Omental fat pad (tissue), 4 donors: ENCODE data around the gene MAP3K9. TPM values are rescaled to one million over a fixed set of nuclear protein-coding genes. Genes with fewer than 3 reads are reported as not detected.

Experiments
- ATAC-seq: fragments of 150-250 bp; one replicate; pipeline ENCODE4 v1.9.1; 2016; ENCODE audit warnings: mild to moderate bottlenecking, moderate library complexity; ENCODE audit not compliant: low FRiP score
- DNase-seq: peaks from one replicate; pipeline ENCODE4 v3.0.0-alpha.2; 2019; ENCODE audit warnings: low spot score
- total RNA-seq, 4 donors: library from RNA; depleted of rRNA; stranded (reverse); fragments of >200 nt; gene quantifications; one replicate each; pipeline ENCODE4 v1.1.0, GENCODE V29; 2016
- TF ChIP-seq, protein P1 (sequence below), 3 donors: fragments of 450-650 bp; IDR thresholded peaks; one replicate each; pipeline ENCODE4 v1.5.1; 2016 to 2017; ENCODE audit warnings: antibody characterized with exemption in 3 of 3, mild to moderate bottlenecking in 3 of 3, moderate library complexity in 2 of 3

MAP3K9 gene
- total RNA-seq, 4 donors from 2014 or later: 0.32 to 5.8 (median 1.1) TPM

DNA sequence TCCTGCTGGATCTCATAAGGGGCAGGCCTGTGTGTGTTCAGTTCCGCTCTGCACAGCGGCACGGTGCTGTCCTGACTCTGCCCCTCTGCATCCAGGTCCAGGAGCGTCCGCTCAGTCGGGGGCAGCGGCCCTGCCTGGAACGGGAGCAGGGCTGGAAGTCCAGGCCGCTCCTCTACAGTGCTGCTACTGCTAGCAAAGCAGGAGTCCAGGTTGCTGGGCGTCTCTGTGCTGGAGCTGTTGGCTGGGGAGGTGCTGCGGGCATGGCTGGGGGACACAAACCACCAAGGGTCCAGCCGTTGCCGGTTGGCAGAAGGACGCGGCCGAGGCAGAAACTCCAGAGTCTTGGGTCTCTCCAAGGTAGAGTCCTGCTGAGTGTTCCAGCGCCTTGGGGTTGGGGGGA is 78.9 kb downstream of the MAP3K9 start:
- TF ChIP-seq, protein P1, sequence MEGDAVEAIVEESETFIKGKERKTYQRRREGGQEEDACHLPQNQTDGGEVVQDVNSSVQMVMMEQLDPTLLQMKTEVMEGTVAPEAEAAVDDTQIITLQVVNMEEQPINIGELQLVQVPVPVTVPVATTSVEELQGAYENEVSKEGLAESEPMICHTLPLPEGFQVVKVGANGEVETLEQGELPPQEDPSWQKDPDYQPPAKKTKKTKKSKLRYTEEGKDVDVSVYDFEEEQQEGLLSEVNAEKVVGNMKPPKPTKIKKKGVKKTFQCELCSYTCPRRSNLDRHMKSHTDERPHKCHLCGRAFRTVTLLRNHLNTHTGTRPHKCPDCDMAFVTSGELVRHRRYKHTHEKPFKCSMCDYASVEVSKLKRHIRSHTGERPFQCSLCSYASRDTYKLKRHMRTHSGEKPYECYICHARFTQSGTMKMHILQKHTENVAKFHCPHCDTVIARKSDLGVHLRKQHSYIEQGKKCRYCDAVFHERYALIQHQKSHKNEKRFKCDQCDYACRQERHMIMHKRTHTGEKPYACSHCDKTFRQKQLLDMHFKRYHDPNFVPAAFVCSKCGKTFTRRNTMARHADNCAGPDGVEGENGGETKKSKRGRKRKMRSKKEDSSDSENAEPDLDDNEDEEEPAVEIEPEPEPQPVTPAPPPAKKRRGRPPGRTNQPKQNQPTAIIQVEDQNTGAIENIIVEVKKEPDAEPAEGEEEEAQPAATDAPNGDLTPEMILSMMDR (IDR thresholded peaks at IDR 0.05): no peak
- DNase-seq (no peak), ATAC-seq (no peak)

DNA sequence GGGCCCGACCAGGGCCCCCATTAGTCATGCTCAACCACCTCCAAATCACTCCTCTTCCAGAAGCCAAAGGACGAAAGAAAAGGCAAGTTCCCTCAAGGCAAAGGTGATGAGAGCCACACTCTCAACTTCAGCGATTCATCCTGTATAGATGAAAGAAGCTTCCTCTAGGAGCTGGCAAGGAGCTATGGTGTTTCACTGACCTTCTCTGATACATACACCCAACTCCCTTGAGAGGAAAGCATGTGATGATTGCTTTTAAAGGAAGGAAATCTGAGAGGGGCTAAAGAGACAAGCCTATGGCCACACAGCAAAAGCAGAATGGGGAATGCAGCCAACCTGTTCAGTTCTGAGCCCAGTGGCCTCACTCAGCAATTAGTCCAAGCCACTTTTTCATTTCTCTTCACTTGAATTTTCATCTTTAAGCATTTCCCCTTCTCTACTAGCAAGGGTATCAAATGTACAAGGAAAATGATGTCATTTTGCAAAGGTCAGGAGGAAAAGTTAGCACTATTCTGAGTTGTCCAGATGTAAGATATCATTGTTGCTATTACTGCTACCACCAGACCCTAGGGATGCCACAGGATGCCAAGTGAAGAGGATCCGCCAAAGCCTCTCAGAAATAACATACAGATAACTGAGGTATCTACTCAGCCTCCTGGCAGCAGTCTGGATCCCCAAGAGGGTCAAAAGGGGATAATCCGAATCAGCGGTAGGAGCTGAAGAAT is 82.5 kb downstream of the MAP3K9 start:
- DNase-seq: no peak

DNA sequence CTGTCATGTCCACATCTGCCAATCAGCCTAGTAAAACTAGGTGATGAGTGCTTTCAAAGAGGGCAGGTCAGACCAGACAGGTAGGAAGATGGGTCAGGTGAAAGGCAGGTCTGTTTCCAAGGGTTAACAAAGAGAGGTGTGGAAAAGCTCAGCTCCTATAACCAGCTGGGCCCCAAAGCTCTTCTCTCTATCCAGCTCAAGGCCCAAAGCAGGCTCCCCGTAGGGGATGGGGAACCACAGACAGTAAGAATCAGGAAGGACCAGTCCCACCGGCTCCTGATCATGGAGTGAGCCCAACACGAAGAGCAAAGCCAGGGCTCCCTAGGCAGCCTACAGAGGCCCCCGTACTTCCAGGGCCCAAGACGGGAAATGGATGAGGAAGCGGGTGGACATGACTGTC is 84.4 kb downstream of the MAP3K9 start:
- ATAC-seq (no peak), DNase-seq (no peak)
- TF ChIP-seq, protein P1 (IDR thresholded peaks at IDR 0.05): no peak

More for the DNA sequence above, 82.5 kb downstream of the MAP3K9 start:
- no peak for ATAC-seq
- TF ChIP-seq, protein P1 (IDR thresholded peaks at IDR 0.05): no peak

DNA sequence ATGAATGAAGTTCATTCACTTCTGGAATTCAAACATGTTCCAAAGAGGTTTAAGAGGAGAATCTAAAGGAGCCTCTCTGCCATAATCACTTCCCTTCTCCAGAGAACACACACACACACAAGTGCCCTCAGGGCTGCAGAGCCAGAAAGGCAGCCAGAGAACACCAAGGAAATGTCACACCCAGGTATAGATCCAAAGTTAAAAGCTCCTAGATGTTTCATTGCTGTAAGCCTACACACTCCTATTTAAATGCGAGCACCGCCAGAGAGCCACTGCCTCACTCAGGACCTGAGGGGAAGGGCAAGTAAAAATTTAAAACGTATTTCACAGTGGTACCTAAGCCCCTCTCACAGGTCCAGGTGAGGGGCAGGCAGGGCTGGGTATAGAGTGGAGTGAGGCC is 85.2 kb downstream of the MAP3K9 start:
- ATAC-seq (no peak), DNase-seq (no peak)
- TF ChIP-seq, protein P1 (IDR thresholded peaks at IDR 0.05): no peak

DNA sequence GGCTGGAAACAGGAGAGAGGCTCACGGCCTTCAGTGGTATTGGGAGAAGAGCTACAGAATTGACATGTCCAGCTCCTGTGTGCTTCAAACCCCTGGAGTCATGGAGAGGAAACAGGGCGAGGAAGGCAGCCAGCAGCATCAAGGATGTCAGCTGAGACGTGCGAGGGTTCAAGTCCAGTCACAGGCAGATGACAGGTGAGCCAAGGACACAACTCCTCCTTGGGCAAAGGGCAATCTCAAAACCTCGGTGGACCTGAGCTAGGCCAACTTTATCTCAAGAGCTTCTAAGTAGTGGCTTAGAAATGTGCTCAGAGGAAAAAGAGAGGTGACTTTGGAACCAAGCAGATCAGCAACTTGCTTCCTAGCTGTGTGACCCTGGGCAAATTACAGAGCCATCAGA is 86.0 kb downstream of the MAP3K9 start:
- DNase-seq (no peak), ATAC-seq (no peak)
- TF ChIP-seq, protein P1 (IDR thresholded peaks at IDR 0.05): no peak

DNA sequence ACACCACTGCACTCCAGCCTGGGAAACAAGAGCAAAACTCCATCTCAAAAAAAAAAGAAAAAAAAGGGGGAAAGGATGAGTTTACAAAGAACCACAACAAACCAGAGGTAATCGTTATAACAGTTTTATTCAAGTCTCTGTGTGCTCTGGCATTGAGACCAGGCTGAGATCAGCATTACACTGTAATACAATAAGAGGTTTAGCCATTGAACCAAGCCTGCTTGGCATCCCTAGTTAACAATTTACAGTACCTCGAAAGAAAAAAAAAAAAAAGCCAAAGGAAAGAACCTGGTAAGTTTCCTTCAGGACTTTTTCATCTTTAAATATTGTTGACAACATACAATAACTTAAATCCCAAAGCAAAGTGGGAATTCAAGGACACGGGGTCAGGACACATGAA is 86.9 kb downstream of the MAP3K9 start:
- TF ChIP-seq, protein P1 (IDR thresholded peaks at IDR 0.05): no peak
- ATAC-seq (no peak), DNase-seq (no peak)

DNA sequence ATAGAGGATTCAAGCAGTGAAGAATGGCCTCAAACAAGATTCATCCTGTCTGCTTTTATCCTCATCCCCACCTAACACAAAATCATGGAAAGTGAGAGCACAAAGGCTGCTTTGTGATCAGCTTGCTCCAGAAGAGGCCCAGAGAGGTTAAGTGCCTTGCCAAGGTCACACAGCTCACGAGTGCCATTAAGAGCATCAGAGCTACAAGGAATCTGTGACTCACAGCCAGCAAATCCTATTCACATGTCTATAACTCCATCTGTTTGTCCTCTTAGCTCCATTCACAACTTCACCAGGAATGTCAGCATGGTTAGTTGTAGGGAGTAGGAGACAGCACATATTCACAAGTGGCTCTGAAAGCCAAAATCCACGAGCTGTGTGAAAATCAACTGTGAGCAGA is 87.8 kb downstream of the MAP3K9 start:
- TF ChIP-seq, protein P1 (IDR thresholded peaks at IDR 0.05): no peak
- DNase-seq (no peak), ATAC-seq (no peak)
